Islet precursor cell (in vitro differentiated cells): ENCODE results near the gene ZNF564.
"Not testable (repeated sequence)": the region's sequence is repeated elsewhere in the genome, so short reads cannot be mapped to it uniquely, and the experiment has no call there.

Experiments used
- DNase-seq: peaks from one replicate; pipeline ENCODE4 v3.0.0-alpha.2; 2018

Gene ZNF564

DNA sequence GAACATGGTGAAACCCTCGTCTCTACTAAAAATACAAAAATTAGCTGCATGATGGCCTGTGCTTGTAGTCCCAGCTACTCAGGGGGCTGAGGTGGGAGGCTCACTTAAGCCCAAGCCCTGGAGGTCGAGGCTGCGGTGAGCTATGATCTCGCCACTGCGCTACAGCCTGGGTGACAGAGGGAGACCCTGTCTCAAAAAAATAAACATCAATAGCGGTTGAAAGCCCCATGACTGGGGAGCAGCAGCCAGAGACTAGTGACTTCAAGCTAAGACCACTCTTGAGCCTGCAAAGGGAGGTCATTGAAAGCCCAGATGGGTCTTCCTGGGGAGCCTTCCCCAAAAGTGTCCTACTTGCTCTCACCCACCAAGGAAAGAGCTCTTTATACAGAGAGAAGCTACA lies 54.8 kb downstream of the ZNF564 start:
- DNase-seq = no peak

DNA sequence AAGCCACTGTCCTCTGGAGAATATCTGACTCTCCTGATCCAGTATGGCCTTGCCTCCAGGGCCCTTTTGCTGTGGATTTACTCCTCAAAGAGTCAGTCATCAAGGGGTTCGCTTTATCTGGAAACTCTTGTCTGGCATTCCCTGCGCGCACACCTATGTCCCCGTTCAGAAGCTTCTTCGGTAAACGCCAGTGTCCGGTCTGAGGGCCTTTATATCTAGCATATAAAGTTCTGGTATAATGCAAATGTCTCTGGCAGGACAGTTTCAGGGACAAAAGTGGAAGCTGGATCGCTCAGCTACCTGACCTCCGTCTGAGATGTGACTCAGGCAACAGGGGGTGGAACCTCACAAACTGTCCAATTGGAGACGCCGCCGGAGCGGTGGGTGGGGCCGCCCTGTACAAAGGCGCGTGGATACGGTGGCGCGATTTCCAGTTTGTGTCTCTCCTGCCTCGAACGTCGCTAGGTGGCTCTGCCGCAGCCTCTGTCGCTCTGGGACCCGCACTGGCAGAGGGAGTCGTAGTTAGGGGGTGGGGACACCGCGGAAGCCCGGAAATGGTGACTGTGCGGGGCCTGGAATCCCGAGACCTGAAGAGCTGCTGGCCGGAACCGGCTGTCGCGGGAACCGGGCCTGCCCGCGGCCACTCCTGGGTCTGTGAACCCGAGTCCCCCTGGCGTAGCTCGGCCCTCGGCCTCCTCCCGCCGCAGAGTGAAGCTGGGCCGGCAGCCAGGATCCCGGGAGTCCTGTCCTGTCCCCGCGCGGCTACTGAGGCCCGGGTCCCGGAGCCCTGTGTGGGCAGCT lies 56.1 kb downstream of the ZNF564 start:
- DNase-seq = peak; percentile 97

- DNase-seq = no peak
Measured at GRCh38 chr19:12494260-12494860, 56.9 kb downstream of the ZNF564 start.

- not testable (repeated sequence) for DNase-seq
Measured at GRCh38 chr19:12486265-12486783, 65.0 kb downstream of the ZNF564 start.

DNA sequence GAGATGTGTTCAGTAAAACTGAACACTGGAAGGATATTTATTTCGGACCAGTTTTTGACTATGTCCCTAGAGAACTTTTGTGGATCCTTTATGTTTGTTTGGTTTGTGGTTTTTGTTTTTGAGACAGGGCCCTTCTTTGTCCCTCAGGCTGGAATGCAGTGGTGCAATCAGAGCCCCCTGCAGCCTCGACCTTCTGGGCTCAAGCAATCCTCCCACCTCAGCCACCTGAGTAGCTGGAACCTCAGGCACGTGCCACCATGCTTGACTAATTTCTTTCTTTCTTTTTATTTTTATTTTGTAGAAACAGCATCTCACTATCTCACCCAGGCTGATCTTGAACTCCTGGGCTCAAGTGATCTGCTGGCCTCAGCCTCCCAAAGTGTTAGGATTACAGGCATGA lies 65.7 kb downstream of the ZNF564 start:
- no peak for DNase-seq

GRCh38 chr19:12485052-12485416 lies 66.2 kb downstream of the ZNF564 start:
- DNase-seq = no peak

DNA sequence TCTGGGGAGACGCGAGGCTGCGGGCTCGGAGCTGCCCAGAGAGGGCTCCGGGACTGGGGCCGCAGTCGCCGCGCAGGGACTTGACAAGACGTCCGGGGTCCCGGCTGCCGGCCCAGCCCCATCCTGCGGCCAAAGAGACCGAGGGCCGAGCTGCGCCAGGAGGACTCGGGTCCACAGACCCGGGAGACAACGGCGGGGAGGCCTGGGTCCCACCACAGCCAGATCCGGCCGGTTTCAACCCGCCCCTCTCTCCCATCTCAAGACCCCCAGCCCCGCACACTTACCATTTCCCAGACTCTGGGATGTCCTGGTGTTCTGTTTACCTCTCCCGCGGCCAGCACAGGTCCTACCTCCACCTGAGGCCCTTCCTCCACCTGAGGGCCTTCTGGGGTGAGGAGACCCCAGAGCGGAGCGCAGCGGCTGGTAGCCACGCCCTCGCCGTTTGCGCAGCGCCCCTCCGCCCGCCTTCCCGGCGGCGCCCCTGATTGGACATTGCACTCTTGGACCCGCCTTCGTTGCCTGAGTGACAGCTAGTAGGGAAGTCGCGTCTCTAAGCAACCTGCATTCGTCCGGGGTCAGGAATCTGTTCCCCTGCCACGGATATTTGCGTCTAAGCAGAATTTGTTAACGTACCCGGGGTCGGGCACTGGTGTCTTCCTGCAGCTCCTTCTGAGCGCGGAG lies 66.8 kb downstream of the ZNF564 start, which contains the start of gene ZNF709:
TSS of gene ZNF709 (minus strand) at position 446 of the 681 bp plus-strand sequence. CDS start at position 287, 159 bp downstream.
- DNase-seq = peak; percentile 95

- DNase-seq = no peak
Measured at GRCh38 chr19:12484011-12484370, 67.3 kb downstream of the ZNF564 start.

- DNase-seq = no peak
Measured at GRCh38 chr19:12482509-12482886, 68.8 kb downstream of the ZNF564 start.

DNA sequence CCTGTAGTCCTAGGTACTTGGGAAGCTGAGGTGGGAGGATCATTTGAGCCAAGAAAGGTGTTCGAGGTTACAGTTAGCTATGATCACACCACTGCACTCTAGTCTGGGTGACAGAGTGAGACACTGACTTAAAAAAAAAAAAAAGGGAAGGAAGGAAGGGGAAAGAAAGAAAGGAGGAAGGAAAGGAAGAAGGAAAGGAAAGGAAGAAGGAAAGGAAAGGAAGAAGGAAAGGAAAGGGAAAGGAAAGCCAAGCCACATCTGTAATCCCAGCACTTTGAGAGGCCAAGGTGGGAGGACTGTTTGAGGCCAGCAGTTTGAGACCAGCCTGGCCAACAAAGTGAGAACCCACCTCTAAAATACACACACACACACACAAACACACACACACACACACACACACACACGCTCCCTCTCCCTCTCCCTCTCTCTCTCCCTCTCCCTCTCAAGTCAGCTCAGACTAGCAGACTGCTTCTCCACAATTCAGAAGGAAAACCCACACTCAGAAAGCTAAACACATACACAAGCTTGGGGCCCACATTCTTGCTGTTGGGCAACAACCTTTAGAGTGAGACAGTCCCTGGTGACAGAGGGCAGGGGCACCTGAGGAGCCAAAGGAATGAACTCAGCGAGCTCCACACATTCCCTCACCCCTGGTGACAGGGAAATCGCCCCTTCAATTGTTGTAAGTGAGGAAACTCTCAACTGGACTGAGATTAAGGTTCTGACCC lies 69.3 kb downstream of the ZNF564 start:
- DNase-seq = no peak

GRCh38 chr19:12478234-12478941 lies 72.9 kb downstream of the ZNF564 start:
- no peak for DNase-seq
